ENCODE data around the gene ZNF146.
A peak's percentile ranks its signal among the peaks of the same experiment; 100 is the strongest.
"Not testable (repeated sequence)": the region's sequence is repeated elsewhere in the genome, so short reads cannot be mapped to it uniquely, and the experiment has no call there.

Gene ZNF146

GRCh38 chr19:36210497-36210896 is 4.4 kb upstream of the ZNF146 start:
- DNase-seq, result no peak
- TF ChIP-seq POLR2A (IDR thresholded peaks at IDR 0.05; ENCODE audit: low read length) (no peak), GATA1 (IDR thresholded peaks at IDR 0.05; ENCODE audit: low read depth, low read length) (no peak)

- no peak for DNase-seq
- TF ChIP-seq GATA1 (IDR thresholded peaks at IDR 0.05; ENCODE audit: low read depth, low read length) (no peak), POLR2A (IDR thresholded peaks at IDR 0.05; ENCODE audit: low read length) (no peak)
Observed at GRCh38 chr19:36212895-36213294, 2.0 kb upstream of the ZNF146 start.

- DNase-seq, result peak; percentile 61 to 70
- TF ChIP-seq POLR2A (IDR thresholded peaks at IDR 0.05; ENCODE audit: low read length) (peak; percentile 76), GATA1 (IDR thresholded peaks at IDR 0.05; ENCODE audit: low read depth, low read length) (no peak)
Observed at GRCh38 chr19:36215276-36216123, 594 bp downstream of the ZNF146 start.

GRCh38 chr19:36221474-36221873 is 6.6 kb downstream of the ZNF146 start:
- no peak for TF ChIP-seq POLR2A (IDR thresholded peaks at IDR 0.05; ENCODE audit: low read length)
- TF ChIP-seq GATA1 (IDR thresholded peaks at IDR 0.05; ENCODE audit: low read depth, low read length), result no peak
- no peak for DNase-seq

GRCh38 chr19:36222503-36222902 is 7.6 kb downstream of the ZNF146 start:
- DNase-seq, result no peak
- TF ChIP-seq GATA1 (IDR thresholded peaks at IDR 0.05; ENCODE audit: low read depth, low read length) (no peak), POLR2A (IDR thresholded peaks at IDR 0.05; ENCODE audit: low read length) (no peak)

GRCh38 chr19:36225219-36225892 is 10.4 kb downstream of the ZNF146 start:
- DNase-seq, result no peak
- TF ChIP-seq POLR2A (IDR thresholded peaks at IDR 0.05; ENCODE audit: low read length) (no peak), GATA1 (IDR thresholded peaks at IDR 0.05; ENCODE audit: low read depth, low read length) (no peak)

- not testable (repeated sequence) for DNase-seq
Observed at GRCh38 chr19:36233626-36234025, 18.7 kb downstream of the ZNF146 start.

- no peak for TF ChIP-seq GATA1 (IDR thresholded peaks at IDR 0.05; ENCODE audit: low read depth, low read length)
- TF ChIP-seq POLR2A (IDR thresholded peaks at IDR 0.05; ENCODE audit: low read length), result no peak
- DNase-seq, result no peak
Observed at GRCh38 chr19:36236304-36236945, 21.5 kb downstream of the ZNF146 start.

- DNase-seq, result no peak
- TF ChIP-seq GATA1 (IDR thresholded peaks at IDR 0.05; ENCODE audit: low read depth, low read length), result no peak
- TF ChIP-seq POLR2A (IDR thresholded peaks at IDR 0.05; ENCODE audit: low read length), result no peak
Observed at GRCh38 chr19:36236946-36237310, 22.0 kb downstream of the ZNF146 start.

GRCh38 chr19:36244066-36244465 is 29.2 kb downstream of the ZNF146 start:
- DNase-seq, result no peak
- TF ChIP-seq GATA1 (IDR thresholded peaks at IDR 0.05; ENCODE audit: low read depth, low read length) (no peak), POLR2A (IDR thresholded peaks at IDR 0.05; ENCODE audit: low read length) (no peak)

- TF ChIP-seq POLR2A (IDR thresholded peaks at IDR 0.05; ENCODE audit: low read length) (no peak), GATA1 (IDR thresholded peaks at IDR 0.05; ENCODE audit: low read depth, low read length) (no peak)
- DNase-seq, result no peak
Observed at GRCh38 chr19:36245210-36246005, 30.5 kb downstream of the ZNF146 start.

- no peak for TF ChIP-seq GATA1 (IDR thresholded peaks at IDR 0.05; ENCODE audit: low read depth, low read length)
- TF ChIP-seq POLR2A (IDR thresholded peaks at IDR 0.05; ENCODE audit: low read length), result no peak
Observed at GRCh38 chr19:36246006-36246481, 31.1 kb downstream of the ZNF146 start.

GRCh38 chr19:36252047-36252446 is 37.1 kb downstream of the ZNF146 start:
- TF ChIP-seq GATA1 (IDR thresholded peaks at IDR 0.05; ENCODE audit: low read depth, low read length) (no peak), POLR2A (IDR thresholded peaks at IDR 0.05; ENCODE audit: low read length) (no peak)
- DNase-seq, result no peak

More at GRCh38 chr19:36246006-36246481, 31.1 kb downstream of the ZNF146 start:
- DNase-seq, result no peak

All from erythroblast (primary cell).